Right ventricle myocardium superior (tissue), 1 donor: Measurements from ENCODE around the gene KXD1. TPM values are rescaled to one million over a fixed set of nuclear protein-coding genes. Genes with fewer than 3 reads are reported as not detected.
"Not testable (repeated sequence)": the region's sequence is repeated elsewhere in the genome, so short reads cannot be mapped to it uniquely, and the experiment has no call there.

ENCODE experiments used
- ATAC-seq: fragments of 200-7000 bp; cut with Tn5 transposase; one replicate; pipeline ENCODE4 v1.9.1; 2020; ENCODE audit warnings: mild to moderate bottlenecking; ENCODE audit not compliant: poor library complexity
- DNase-seq: peaks from one replicate; pipeline ENCODE4 v3.0.0-alpha.2; 2020
- intact Hi-C: fragments of 100-400 bp; cut with DNase I; formaldehyde crosslinking; loops from one replicate; pipeline ENCODE4 v1.11.2; 2022
- long read RNA-seq: library from polyadenylated mRNA; unstranded; transcript quantifications from one replicate; pipeline ENCODE4 v2.0.0, GENCODE V29; 2021
- total RNA-seq: library from RNA; stranded (reverse); fragmentation: NEBNext Ultra II Directional; extraction: Animal tissue kit (Norgen Biotek cat#: 25700); gene quantifications from one replicate; pipeline ENCODE4 v1.2.1, GENCODE V29; 2021
- donor health status: DM: no; HTN: yes; CAD: no; lungs with severe emphysema.

Gene KXD1
- total RNA-seq, result 44.4 TPM
- long read RNA-seq, transcript KXD1-201 (5 exons, 1,426 nt), result major isoform, 45 of 60 reads
- long read RNA-seq, partial matches to known transcripts, result 1 of 60 reads
- long read RNA-seq, other reads (novel, unspliced or antisense), result 8 of 60 reads

- peak; percentile 99 for DNase-seq
- intact Hi-C loops, result no loop called here
- ATAC-seq, result peak; percentile 99
Observed at GRCh38 chr19:18557411-18558201, at the start of gene KXD1. TSS of gene KXD1 (plus strand) at chr19:18557870. CDS start at chr19:18562057, 4,187 bp downstream.

- no peak for DNase-seq
- intact Hi-C loops, result loop anchor here (5.0 kb wide), 1 partner anchor 41 kb away; no protein-coding TSS in a partner anchor
- no peak for ATAC-seq
Observed at GRCh38 chr19:18508585-18508984, 49.1 kb upstream of the KXD1 start.

GRCh38 chr19:18510216-18510615, 47.5 kb upstream of the KXD1 start:
- intact Hi-C loops, result no loop called here
- DNase-seq (no peak), ATAC-seq (no peak)

- ATAC-seq, result peak; percentile 72
- intact Hi-C loops, result no loop called here
- DNase-seq, result peak; percentile 70
Observed at GRCh38 chr19:18513868-18514267, 43.8 kb upstream of the KXD1 start.

GRCh38 chr19:18514800-18515682, 42.6 kb upstream of the KXD1 start:
- DNase-seq, result peak; percentile 81
- intact Hi-C loops, result no loop called here
- ATAC-seq, result peak; percentile 54

- ATAC-seq, result no peak
- intact Hi-C loops, result no loop called here
- DNase-seq, result no peak
Observed at GRCh38 chr19:18515959-18516358, 41.7 kb upstream of the KXD1 start.

- DNase-seq (no peak), ATAC-seq (no peak)
- intact Hi-C loops, result no loop called here
Observed at GRCh38 chr19:18517606-18518005, 40.1 kb upstream of the KXD1 start.

- DNase-seq, result no peak
- ATAC-seq, result no peak
- intact Hi-C loops, result no loop called here
Observed at GRCh38 chr19:18518639-18519038, 39.0 kb upstream of the KXD1 start.

- intact Hi-C loops, result no loop called here
- no peak for DNase-seq
- ATAC-seq, result no peak
Observed at GRCh38 chr19:18519962-18520847, 37.5 kb upstream of the KXD1 start.

GRCh38 chr19:18520848-18521691, 36.6 kb upstream of the KXD1 start:
- DNase-seq (no peak), ATAC-seq (no peak)
- intact Hi-C loops, result no loop called here

- intact Hi-C loops, result no loop called here
- ATAC-seq (peak; percentile 19), DNase-seq (no peak)
Observed at GRCh38 chr19:18521692-18522123, 36.0 kb upstream of the KXD1 start, which contains the start of gene ELL. TSS of gene ELL (minus strand) at chr19:18522070. CDS start at chr19:18522055, 15 bp downstream.

- DNase-seq (peak; percentile 100), ATAC-seq (peak; percentile 93)
- intact Hi-C loops, result no loop called here
Observed at GRCh38 chr19:18522124-18522861, 35.4 kb upstream of the KXD1 start.

GRCh38 chr19:18522862-18523440, 34.7 kb upstream of the KXD1 start:
- ATAC-seq, DNase-seq, intact Hi-C loops: not testable (repeated sequence)

- ATAC-seq, result no peak
- DNase-seq, result no peak
- intact Hi-C loops, result no loop called here
Observed at GRCh38 chr19:18523841-18524240, 33.8 kb upstream of the KXD1 start.

- no peak for ATAC-seq
- intact Hi-C loops, result no loop called here
- DNase-seq, result no peak
Observed at GRCh38 chr19:18526316-18526715, 31.4 kb upstream of the KXD1 start.

- DNase-seq (no peak), ATAC-seq (peak; percentile 8)
- intact Hi-C loops, result no loop called here
Observed at GRCh38 chr19:18529782-18530181, 27.9 kb upstream of the KXD1 start.
